GM23248 (cell line): ENCODE data around the gene KHDRBS2. TPM values are rescaled to one million over a fixed set of nuclear protein-coding genes. Genes with fewer than 3 reads are reported as not detected.

ENCODE experiments used
- DNase-seq: peaks from one replicate; pipeline ENCODE4 v3.0.0-alpha.2; 2015
- H2AFZ ChIP-seq: fragments of 200-600 bp; sonication (generic); 2 replicates; pipeline ENCODE4 v1.6.1; 2016; ENCODE audit warnings: antibody characterized with exemption
- H3F3A ChIP-seq: fragments of 200-600 bp; sonication (generic); 2 replicates; pipeline ENCODE4 v1.6.1; 2016; ENCODE audit warnings: mild to moderate bottlenecking, antibody characterized with exemption, mixed run types; ENCODE audit not compliant: insufficient read depth
- H3K27ac ChIP-seq: fragments of 200-600 bp; sonication (generic); 2 replicates; pipeline ENCODE4 v1.5.1; 2016; ENCODE audit warnings: mild to moderate bottlenecking
- H3K27me3 ChIP-seq: fragments of 200-600 bp; sonication (generic); replicated peaks from 2 replicates; pipeline ENCODE4 v1.6.1; 2016; ENCODE audit warnings: mild to moderate bottlenecking; ENCODE audit not compliant: insufficient read depth
- H3K36me3 ChIP-seq: fragments of 200-600 bp; sonication (generic); 2 replicates; pipeline ENCODE4 v1.6.1; 2016; ENCODE audit warnings: low read depth, mild to moderate bottlenecking
- H3K4me1 ChIP-seq: fragments of 200-600 bp; sonication (generic); 2 replicates; pipeline ENCODE4 v1.6.1; 2016; ENCODE audit warnings: mild to moderate bottlenecking; ENCODE audit not compliant: insufficient read depth
- H3K4me2 ChIP-seq: fragments of 200-600 bp; sonication (generic); one replicate; pipeline ENCODE4 v1.6.1; 2016; ENCODE audit warnings: mild to moderate bottlenecking; ENCODE audit not compliant: unreplicated experiment
- H3K4me3 ChIP-seq: fragments of 200-600 bp; sonication (generic); 2 replicates; pipeline ENCODE4 v1.5.1; 2016; ENCODE audit warnings: mild to moderate bottlenecking
- H3K79me2 ChIP-seq: fragments of 200-600 bp; sonication (generic); 2 replicates; pipeline ENCODE4 v1.6.1; 2016; ENCODE audit warnings: mild to moderate bottlenecking; ENCODE audit not compliant: insufficient read depth
- H3K9ac ChIP-seq: fragments of 200-600 bp; sonication (generic); 2 replicates; pipeline ENCODE4 v1.6.1; 2016; ENCODE audit warnings: mild to moderate bottlenecking
- H3K9me2 ChIP-seq: fragments of 200-600 bp; sonication (generic); 2 replicates; pipeline ENCODE4 v1.6.1; 2016; ENCODE audit warnings: mixed run types, mild to moderate bottlenecking, moderate library complexity; ENCODE audit not compliant: insufficient read depth
- H3K9me3 ChIP-seq: fragments of 200-600 bp; sonication (generic); one replicate; pipeline ENCODE4 v1.6.1; 2017; ENCODE audit warnings: low read depth
- H4K20me1 ChIP-seq: fragments of 200-600 bp; sonication (generic); 2 replicates; pipeline ENCODE4 v1.6.0; 2016; ENCODE audit not compliant: insufficient read depth
- EZH2 ChIP-seq: fragments of 200-600 bp; sonication (generic); IDR thresholded peaks from 2 replicates; pipeline ENCODE4 v1.6.1; 2018; ENCODE audit warnings: antibody characterized with exemption, mild to moderate bottlenecking; ENCODE audit not compliant: insufficient read depth, poor library complexity, severe bottlenecking
- EZH2phosphoT487 ChIP-seq: fragments of 200-600 bp; sonication (generic); IDR thresholded peaks from 2 replicates; pipeline ENCODE4 v1.6.1; 2018; ENCODE audit warnings: antibody characterized with exemption, moderate library complexity, mild to moderate bottlenecking, low read depth; ENCODE audit not compliant: insufficient read depth
- WGBS, 2 experiments: methylation state at CpG; one replicate each; pipeline ENCODE4 v1.1.6; 2015 to 2017; ENCODE audit warnings: low lambda C conversion rate in 2 of 2, low coverage in 1 of 2; ENCODE audit errors: missing lambda C conversion rate in 2 of 2; 5-methylcytosine and 5-hydroxymethylcytosine counted together
- in situ Hi-C: fragments of 300-500 bp; cut with MboI; formaldehyde crosslinking; loops from 2 replicates; pipeline ENCODE4 v1.15.0; 2020
- polyA plus RNA-seq: library from polyadenylated mRNA; unstranded; fragments of >200 nt; fragmentation: Nextera tagmentation; extraction: Ambion mirVana; gene quantifications from 2 replicates; pipeline ENCODE4 v1.2.1, GENCODE V29; 2016
- total RNA-seq: library from RNA; depleted of rRNA; stranded (reverse); fragments of >200 nt; shearing (Covaris generic); gene quantifications from 2 replicates; pipeline ENCODE4 v1.2.3, GENCODE V29; 2014

The KHDRBS2 gene
- total and polyA plus RNA-seq, 2 experiments from 2014 or later, result not detected

GRCh38 chr6:62284725-62285124 lies 1.3 kb downstream of the KHDRBS2 start:
- H3K27ac ChIP-seq, result no peak overlapping the region

GRCh38 chr6:62283796-62284411 lies 2.1 kb downstream of the KHDRBS2 start:
- Histone ChIP-seq H3K79me2 (no peaks in the 10 kb centered on the region), H3K36me3 (no peaks in the 10 kb centered on the region), H3K4me3 (no peak overlapping the region), H3K9me3 (no peaks in the 10 kb centered on the region), H2AFZ (no peak overlapping the region), H3K4me1 (no peaks in the 10 kb centered on the region), H4K20me1 (no peaks in the 10 kb centered on the region), H3F3A (no peaks in the 10 kb centered on the region), H3K9ac (no peak overlapping the region), H3K9me2 (no peaks in the 10 kb centered on the region), H3K4me2 (no peak overlapping the region), H3K27ac (no peak overlapping the region), H3K27me3 (peaks cover 9% of the 10 kb centered on the region)
- in situ Hi-C loops, result no loop called here
- TF ChIP-seq EZH2 (no peak), EZH2phosphoT487 (no peak)
- peak; percentile 26 for DNase-seq
- WGBS, 2 experiments, result 50% methylated on average over 2 of the region's 2 CpGs

More at GRCh38 chr6:62284725-62285124, 1.3 kb downstream of the KHDRBS2 start:
- in situ Hi-C loops, result no loop called here
- TF ChIP-seq EZH2, result no peak
- TF ChIP-seq EZH2phosphoT487, result no peak
- Histone ChIP-seq H3K4me3 (no peak overlapping the region), H3F3A (no peaks in the 10 kb centered on the region), H3K9me2 (no peaks in the 10 kb centered on the region), H3K4me1 (no peaks in the 10 kb centered on the region), H4K20me1 (no peaks in the 10 kb centered on the region), H3K79me2 (no peaks in the 10 kb centered on the region), H3K4me2 (no peak overlapping the region), H3K36me3 (no peaks in the 10 kb centered on the region), H3K27me3 (peaks cover 9% of the 10 kb centered on the region), H3K9ac (no peak overlapping the region), H3K9me3 (no peaks in the 10 kb centered on the region), H2AFZ (no peak overlapping the region)
- no peak for DNase-seq
- 14 to 19% methylated on average over 2 of the region's 2 CpGs for WGBS, 2 experiments

GRCh38 chr6:62283365-62283764 lies 2.7 kb downstream of the KHDRBS2 start:
- no peak overlapping the region for H3K27ac ChIP-seq
- peaks cover 9% of the 10 kb centered on the region for H3K27me3 ChIP-seq
- H3K4me1 ChIP-seq, result no peaks in the 10 kb centered on the region
- H3K9ac ChIP-seq, result no peak overlapping the region
- in situ Hi-C loops, result no loop called here
- no peak for TF ChIP-seq EZH2phosphoT487
- TF ChIP-seq EZH2, result no peak
- H3K9me3 ChIP-seq, result no peaks in the 10 kb centered on the region
- no peaks in the 10 kb centered on the region for H3K9me2 ChIP-seq
- H3K4me3 ChIP-seq, result no peak overlapping the region
- WGBS, 2 experiments, result 18 to 21% methylated on average over 2 of the region's 2 CpGs
- H3K79me2 ChIP-seq, result no peaks in the 10 kb centered on the region
- H2AFZ ChIP-seq, result no peak overlapping the region
- H3K36me3 ChIP-seq, result no peaks in the 10 kb centered on the region
- no peak overlapping the region for H3K4me2 ChIP-seq
- DNase-seq, result no peak
- H3F3A ChIP-seq, result no peaks in the 10 kb centered on the region
- H4K20me1 ChIP-seq, result no peaks in the 10 kb centered on the region

DNA sequence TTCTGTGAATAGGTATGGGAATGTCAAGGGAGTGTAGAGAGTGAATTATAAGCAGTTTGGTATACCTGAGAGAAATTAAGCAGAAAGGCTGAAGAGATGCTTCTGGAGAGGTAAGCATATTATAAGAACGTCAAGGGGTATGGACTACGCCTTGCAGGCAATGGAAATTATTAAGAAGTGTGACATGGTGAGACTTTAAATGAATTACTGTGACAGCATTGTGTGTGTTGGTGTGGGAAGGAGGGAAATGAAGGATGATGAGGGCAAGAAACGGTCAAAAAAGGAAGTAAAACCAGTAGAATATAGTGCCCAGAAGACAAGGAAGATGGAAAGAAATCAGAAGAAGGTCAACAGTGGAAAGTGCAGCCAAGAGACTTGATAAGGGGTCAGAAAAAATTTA lies 5.9 kb downstream of the KHDRBS2 start:
- Histone ChIP-seq H2AFZ (no peak overlapping the region), H3K79me2 (no peaks in the 10 kb centered on the region), H3K9me2 (no peaks in the 10 kb centered on the region), H3K27me3 (peaks cover 2% of the 10 kb centered on the region; the same call in 1 of the 2 replicates), H3K9ac (no peak overlapping the region), H3K4me2 (no peak overlapping the region), H3K27ac (no peak overlapping the region), H3K9me3 (no peaks in the 10 kb centered on the region), H3K4me3 (no peak overlapping the region), H4K20me1 (no peaks in the 10 kb centered on the region), H3K4me1 (no peaks in the 10 kb centered on the region), H3K36me3 (no peaks in the 10 kb centered on the region), H3F3A (no peaks in the 10 kb centered on the region)
- TF ChIP-seq EZH2phosphoT487 (no peak), EZH2 (no peak)
- in situ Hi-C loops, result no loop called here
- WGBS, 2 experiments, result 18 to 20% methylated on average over 3 of the region's 3 CpGs
- no peak for DNase-seq
